Regular cardiac myocyte (primary cell): ENCODE measurements around the gene ANKEF1. TPM values are rescaled to one million over a fixed set of nuclear protein-coding genes. Genes with fewer than 3 reads are reported as not detected.

Source experiments
- total RNA-seq: library from RNA; depleted of rRNA; stranded (reverse); fragments of >200 nt; gene quantifications from 2 replicates; pipeline ENCODE4 v1.2.3, GENCODE V29; 2014

ANKEF1 gene
- total RNA-seq: 0.96 and 2.3 TPM in 2 replicates

DNA sequence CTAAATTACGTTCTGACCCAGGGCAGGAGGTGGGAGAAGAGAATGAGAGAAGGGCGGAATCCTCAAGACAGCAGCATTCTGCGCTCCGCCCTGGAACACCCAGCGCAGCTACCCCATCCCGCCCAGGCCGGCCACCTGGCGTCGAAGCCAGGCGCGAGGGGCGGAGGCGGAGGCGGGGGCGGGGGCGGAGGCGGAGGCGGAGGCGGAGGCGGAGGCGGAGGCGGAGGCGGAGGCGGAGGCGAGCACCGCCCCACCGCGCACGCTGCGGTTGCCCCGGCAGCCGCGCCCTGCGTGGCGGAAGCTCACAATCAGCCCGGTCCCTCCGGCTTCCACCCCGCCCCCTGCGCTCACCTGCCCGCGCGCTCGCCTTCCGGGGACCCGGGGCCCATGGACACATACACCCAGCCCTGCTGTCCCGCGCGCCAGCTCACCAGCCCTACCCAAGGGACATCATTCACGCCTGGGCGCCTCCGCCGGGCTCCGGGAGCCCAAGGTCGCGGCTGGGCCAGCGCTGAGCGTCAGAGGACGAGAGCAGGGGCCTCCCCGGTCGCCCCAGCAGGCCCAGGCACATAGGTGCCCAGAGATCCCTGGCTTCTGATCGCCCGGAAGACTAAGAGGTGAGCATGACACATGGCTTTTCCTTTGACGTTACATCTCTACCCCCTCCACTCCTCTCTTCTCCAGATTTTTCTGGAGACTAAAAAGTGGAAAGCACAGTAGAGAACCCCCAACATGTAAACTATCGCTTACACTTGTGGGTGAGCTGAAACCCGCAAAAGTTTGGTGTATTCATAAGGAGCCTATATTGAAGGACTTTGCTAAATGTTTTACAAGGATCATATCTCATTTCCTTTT, at the start of gene ANKEF1:
ANKEF1 (plus strand) TSS at position 271 of the 855 bp plus-strand sequence. CDS start 3,315 bp downstream, outside the sequence.

Other genes starting within 250 kb of the ANKEF1 start
- not detected in 2 replicates for gene PAK5, start 195.9 kb upstream of the ANKEF1 start, total RNA-seq
- gene SNAP25, start 183.8 kb downstream of the ANKEF1 start, total RNA-seq: 0.77 and 2.8 TPM in 2 replicates